NCI-H69 (cell line): ENCODE results near the gene TRMU.
"Not testable (repeated sequence)": the region's sequence is repeated elsewhere in the genome, so short reads cannot be mapped to it uniquely, and the experiment has no call there.

Experiments
- DNase-seq: peaks from one replicate; lab custom pipeline; 2025; lab: John Stamatoyannopoulos, UW

The TRMU gene

GRCh38 chr22:46300491-46300890 lies 35.0 kb upstream of the TRMU start:
- DNase-seq = no peak

GRCh38 chr22:46303347-46303965 lies 32.1 kb upstream of the TRMU start:
- DNase-seq = no peak

GRCh38 chr22:46308283-46308988 lies 27.1 kb upstream of the TRMU start:
- no peak for DNase-seq

DNA sequence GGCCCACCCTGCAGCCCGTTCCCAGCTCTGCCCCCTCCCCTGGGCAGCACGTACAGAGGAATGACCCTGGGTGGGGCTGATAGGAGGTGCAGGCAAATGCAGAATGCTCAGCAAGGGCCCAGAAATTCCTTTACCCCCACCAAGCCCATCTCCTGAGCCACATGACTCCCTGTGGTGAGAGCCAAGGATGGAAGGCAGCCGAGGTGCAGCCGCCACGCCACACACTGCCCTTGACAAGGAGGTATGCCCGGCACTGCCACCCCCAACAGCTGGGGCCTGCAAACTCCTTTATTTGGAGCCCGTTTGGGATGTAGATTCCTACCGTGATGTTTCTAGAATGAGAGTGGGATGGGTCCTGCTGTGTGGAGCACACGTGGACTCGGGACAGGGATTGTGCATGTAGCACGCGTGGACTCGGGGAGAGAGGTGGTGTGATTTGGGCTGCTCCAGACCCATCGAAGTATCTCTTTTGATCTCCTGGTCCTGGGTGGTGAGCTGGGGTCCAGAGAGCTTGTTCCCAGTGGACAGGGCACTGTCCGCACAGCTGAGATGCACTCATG lies 25.9 kb upstream of the TRMU start:
- DNase-seq = no peak

DNA sequence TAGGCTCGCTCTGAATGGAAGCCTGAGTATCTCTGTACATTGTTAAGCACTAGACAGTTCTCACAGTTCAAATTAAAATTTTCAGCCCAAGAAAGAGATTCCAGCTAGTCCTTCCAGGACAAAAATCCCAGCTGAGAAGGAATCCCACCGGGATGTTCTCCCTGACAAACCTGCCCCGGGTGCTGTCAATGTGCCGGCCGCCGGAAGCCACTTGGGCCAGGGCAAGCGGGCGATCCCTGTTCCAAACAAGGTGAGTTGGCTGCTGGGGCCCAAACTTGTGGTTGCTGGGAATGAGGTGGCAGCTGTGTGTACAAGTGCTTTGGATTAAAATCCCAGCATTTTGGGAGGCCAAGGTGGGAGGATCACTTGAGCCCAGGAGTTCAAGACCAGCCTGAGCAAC lies 23.5 kb upstream of the TRMU start:
- no peak for DNase-seq

- DNase-seq = not testable (repeated sequence)
Observed at GRCh38 chr22:46312848-46313247, 22.7 kb upstream of the TRMU start.

DNA sequence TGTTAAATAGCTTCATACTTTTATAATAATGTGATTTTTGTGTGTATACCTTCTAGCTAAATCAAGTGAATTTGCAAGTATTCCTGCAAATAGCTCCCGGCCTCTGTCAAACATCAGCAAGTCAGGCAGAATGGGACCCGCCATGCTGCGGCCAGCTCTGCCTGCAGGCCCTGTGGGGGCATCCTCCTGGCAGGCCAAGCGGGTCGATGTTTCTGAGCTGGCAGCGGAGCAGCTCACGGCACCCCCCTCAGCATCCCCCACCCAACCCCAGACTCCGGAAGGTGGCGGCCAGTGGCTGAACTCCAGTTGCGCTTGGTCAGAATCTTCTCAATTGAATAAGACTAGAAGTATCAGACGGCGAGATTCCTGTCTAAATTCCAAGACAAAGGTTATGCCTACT lies 19.5 kb upstream of the TRMU start:
- DNase-seq = no peak

- no peak for DNase-seq
Observed at GRCh38 chr22:46317646-46318045, 17.9 kb upstream of the TRMU start.

DNA sequence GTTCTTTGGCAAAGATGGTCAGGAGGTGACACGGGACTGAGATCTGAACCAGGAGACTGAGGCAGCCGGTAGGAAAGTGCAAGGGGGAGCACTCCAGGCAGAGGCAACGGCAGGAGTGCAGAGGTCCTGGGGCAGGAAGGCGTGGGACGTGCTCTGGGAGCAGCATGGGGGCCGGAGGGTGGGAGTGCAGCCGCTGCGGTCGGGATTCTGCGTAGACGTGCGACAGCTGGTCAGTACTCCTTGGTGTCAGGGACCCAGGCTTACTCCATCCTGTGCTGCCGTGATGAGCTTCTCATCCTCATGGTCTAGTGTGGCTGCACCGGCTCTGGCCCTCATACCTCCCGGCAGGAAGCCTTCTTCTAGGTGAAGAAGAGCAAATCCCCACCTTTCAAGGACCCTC lies 16.9 kb upstream of the TRMU start:
- DNase-seq = no peak

DNA sequence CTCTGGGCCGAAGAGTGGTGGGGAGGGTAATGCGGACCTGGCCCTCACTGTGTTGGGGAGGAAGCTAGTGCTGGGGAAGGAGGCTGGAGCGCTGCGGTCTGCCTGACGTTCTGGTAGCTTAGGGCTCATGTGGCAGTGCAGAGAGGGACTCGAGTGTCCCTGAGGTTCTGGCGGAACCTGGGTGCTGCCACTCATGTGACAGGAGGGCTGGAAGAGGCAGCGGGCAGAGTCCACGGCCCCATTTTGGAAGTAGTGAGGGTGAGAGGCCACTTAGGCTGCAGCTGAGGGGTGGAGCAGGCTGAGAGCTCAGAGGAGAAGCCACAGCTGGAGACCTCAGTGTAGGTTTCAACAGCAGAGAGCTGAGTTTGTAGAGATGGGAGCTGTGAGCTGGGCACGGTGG lies 16.2 kb upstream of the TRMU start:
- no peak for DNase-seq

DNA sequence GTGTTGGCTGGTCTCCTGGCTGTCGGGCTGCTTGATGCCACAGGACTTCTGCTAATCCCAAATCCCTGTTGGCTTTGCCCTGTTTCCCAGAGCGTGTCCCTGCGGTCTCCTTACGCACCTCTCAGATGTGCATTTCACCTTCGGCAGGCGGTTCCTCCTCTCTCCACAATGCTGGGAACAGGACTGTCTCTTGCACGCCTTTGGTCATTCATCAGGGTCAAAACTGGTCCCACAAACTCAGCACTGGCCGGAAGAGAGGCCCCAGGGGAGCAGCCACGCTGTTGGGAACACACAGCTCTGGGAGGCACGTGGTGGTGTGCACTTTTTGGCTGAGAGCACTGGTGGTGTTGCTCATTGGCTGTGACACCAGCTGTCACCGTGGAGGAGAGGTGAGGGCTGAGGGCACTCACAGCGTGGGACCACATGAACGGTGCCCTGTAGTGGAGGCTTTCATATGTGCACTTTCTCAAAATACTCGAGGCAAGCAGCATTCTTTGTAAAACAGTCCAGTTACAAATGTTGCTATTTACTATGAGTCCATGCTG lies 15.3 kb upstream of the TRMU start:
- DNase-seq = no peak

DNA sequence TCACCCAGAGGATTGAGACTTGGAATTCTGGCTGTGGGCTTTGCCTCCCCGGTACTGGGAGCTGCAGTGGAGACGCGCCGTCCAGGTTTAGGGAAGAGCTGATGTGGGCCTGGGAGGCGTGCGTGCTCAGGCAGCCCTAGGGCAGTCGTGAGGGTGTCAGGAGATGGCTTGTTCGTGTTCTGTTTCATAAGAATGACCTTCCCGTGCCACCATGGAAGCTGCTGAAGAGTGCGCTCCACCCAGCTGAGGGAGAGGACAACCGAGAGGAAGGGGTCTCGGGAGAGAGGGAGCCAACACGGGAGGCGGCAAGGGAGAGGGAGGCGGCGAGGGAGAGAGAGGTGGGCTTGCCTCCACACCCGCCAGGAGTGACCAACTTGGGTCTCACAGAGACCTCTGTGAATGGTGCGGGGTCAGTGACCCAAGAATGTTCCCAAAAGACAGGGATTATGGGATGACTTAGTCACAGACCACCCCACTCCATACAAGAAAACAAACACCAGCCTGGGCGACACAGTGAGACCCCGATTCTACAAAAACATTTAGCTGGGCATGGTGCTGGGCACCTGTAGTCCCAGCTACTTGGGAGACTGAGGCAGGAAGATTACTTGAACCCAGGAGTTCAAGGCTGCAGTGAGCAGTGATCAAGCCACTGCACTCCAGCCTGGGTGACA lies 14.7 kb upstream of the TRMU start:
- DNase-seq = no peak

GRCh38 chr22:46322711-46323110 lies 12.8 kb upstream of the TRMU start:
- no peak for DNase-seq

GRCh38 chr22:46323162-46323561 lies 12.4 kb upstream of the TRMU start:
- no peak for DNase-seq

GRCh38 chr22:46326066-46326680 lies 9.3 kb upstream of the TRMU start:
- DNase-seq = no peak

DNA sequence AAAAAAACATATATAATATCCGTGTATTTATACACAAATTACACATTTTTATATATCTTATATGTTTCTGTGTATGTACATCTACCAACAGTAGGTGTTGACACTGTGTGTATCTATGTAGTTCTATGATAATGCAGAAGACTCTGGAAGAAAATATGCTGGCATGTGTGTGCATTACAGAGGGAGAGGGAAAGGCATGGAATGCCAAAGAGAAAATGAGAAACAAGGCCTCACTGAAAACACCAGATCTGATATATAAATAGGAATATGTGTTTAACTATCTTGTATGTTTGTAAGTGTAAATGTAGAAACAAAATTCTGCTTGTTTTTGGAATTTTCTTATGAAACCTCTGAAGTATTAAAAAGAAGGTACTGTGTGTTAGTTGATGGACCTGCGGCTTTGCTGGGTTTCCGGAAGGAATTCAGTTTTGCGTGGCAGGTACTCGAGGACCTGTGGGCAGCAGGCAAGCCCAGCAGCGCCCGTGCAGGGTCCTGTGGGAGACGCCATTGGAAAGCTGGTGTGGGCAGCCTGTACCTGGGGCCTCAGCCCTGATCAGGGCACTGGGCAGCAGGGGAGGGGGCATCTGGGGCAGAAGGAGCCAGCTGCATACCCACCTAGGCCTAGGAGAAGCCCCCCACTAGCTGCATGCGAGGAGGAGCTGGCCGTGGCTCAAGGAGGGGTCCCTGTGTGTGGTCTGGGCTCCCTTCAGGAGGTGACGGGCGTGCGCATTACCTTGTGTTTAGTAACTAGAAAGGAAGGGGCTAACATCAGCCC lies 7.6 kb upstream of the TRMU start:
- DNase-seq = no peak

DNA sequence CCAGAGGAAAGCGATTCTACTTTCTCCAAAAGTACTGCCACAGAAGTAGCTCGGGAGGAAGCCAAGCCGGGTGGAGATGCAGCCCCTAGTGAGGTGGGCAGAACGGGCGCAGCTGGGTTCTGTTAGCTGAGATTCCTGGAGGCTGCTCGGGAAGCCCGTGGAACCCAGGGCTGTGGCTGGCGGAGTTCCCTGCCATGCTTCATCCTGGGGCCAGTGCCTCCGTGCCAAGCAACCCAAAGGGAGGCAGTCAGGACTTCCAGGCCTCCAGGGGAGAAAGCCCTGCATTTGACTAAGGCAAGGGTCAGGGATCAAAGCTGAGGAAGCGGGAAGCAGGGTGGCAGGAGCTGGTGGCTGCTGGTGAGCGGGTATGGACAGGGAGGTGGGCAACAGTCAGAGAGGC lies 6.7 kb upstream of the TRMU start:
- DNase-seq = no peak

- DNase-seq = no peak
Observed at GRCh38 chr22:46329616-46330015, 5.9 kb upstream of the TRMU start.

- no peak for DNase-seq
Observed at GRCh38 chr22:46330426-46330825, 5.1 kb upstream of the TRMU start.

- no peak for DNase-seq
Observed at GRCh38 chr22:46331496-46331895, 4.0 kb upstream of the TRMU start.
